Esophagus squamous epithelium (tissue), 5 donors: Measurements from ENCODE around the gene DEFB124. TPM values are rescaled to one million over a fixed set of nuclear protein-coding genes. Genes with fewer than 3 reads are reported as not detected.
A peak's percentile ranks its signal among the peaks of the same experiment; 100 is the strongest.
"Not testable (repeated sequence)": the region's sequence is repeated elsewhere in the genome, so short reads cannot be mapped to it uniquely, and the experiment has no call there.

Source experiments
- DNase-seq: peaks from one replicate; lab custom pipeline; 2025; lab: John Stamatoyannopoulos, UW
- H3K27ac ChIP-seq, 4 donors: fragments of 200-600 bp; sonication (generic); one replicate each; pipeline ENCODE4 v1.5.1; 2016 to 2019; ENCODE audit warnings: mild to moderate bottlenecking in 1 of 4
- H3K27me3 ChIP-seq, 4 donors: fragments of 200-600 bp; sonication (generic); 1 replicate in 3 of 4; 2 replicates in 1 of 4; pipeline versions ENCODE4 v1.5.1 to v1.6.0; 2017 to 2021; ENCODE audit warnings: antibody characterized with exemption in 1 of 4
- H3K36me3 ChIP-seq, 3 donors: fragments of 200-600 bp; sonication (generic); one replicate each; pipeline ENCODE4 v1.5.1; 2016 to 2019
- H3K4me1 ChIP-seq, 3 donors: fragments of 200-600 bp; sonication (generic); one replicate each; pipeline ENCODE4 v1.5.1; 2017 to 2019
- H3K4me3 ChIP-seq, 4 donors: fragments of 200-600 bp; sonication (generic); 1 replicate in 3 of 4; 2 replicates in 1 of 4; pipeline ENCODE4 v1.5.1; 2016 to 2019; ENCODE audit warnings: mild to moderate bottlenecking in 2 of 4, moderate library complexity in 1 of 4
- H3K9me3 ChIP-seq, 3 donors: fragments of 200-600 bp; sonication (generic); one replicate each; pipeline ENCODE4 v1.5.1; 2016 to 2019
- POLR2A ChIP-seq, 4 donors: fragments of 450-650 bp; IDR thresholded peaks; one replicate each; pipeline ENCODE4 v1.6.1; 2017; ENCODE audit warnings: antibody characterized with exemption in 4 of 4, mild to moderate bottlenecking in 4 of 4, moderate library complexity in 3 of 4
- WGBS, 2 donors: methylation state at CpG; one replicate each; pipeline ENCODE4 v1.1.5; 2018; 5-methylcytosine and 5-hydroxymethylcytosine counted together
- intact Hi-C: fragments of 100-400 bp; cut with DNase I; formaldehyde crosslinking; loops from one replicate; pipeline ENCODE4 v1.15.0; 2022
- total RNA-seq, 4 donors: library from RNA; depleted of rRNA; stranded (reverse); fragments of >200 nt; gene quantifications; one replicate each; pipeline ENCODE4 v1.1.0, GENCODE V29; 2016
- TF ChIP-seq, protein P1 (sequence below), 6 experiments: fragments of 450-650 bp in 4 of 6; fragments of 200-600 bp in 2 of 6; sonication (generic) in 2 of 6; IDR thresholded peaks; one replicate each; pipeline ENCODE4 v1.5.1; 2016 to 2019; ENCODE audit warnings: antibody characterized with exemption in 6 of 6, mild to moderate bottlenecking in 4 of 6, moderate library complexity in 4 of 6
- donor health status: DM: yes; HTN: yes; CAD: no.

DEFB124 gene
- total RNA-seq, 4 donors from 2014 or later: not detected

DNA sequence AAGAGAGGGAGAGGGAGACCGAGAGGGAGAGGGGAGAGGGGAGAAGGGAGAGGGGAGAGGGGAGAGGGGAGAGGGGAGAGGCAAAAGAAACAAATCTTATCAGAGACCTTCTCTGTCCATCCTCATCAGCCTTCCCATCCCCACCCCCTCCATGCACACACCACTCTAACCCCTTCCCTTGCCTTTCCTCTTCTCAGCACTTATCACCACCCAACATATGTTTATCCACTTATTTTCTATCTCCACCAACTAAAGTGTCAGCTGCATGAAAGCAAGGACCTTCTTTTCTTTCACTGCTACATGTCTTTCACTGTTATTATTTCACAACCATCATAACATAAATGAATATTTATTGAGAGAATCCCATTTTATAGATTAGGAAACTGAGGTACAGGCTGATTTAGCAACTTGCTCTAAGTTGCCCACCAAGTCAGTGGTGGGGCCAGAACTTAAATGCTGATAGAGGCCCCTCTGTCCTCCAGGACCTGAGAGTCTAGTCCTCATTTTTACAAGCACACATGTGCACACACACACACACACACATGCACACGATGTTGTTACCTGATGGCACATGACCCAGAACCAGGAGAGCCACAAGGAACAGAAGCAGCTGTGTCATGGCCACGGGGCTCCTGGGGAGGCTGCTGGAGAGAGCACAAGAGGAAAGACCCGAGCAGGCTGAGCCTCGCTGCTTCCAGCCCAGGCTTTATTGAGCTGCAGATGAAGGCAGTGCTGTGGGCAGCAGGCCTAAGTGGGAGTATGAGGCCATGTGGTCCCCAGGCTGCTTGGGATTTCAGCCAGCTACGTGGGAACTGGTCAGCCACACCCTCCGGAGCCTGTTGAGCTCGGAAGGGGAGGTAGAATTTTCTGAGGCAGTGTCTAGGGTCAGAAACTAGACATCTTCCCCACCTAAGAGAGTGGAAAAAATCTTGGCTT is 2.3 kb downstream of the DEFB124 start:
- no peaks in the 10 kb centered on the region for H3K36me3 ChIP-seq
- TF ChIP-seq, protein P1, sequence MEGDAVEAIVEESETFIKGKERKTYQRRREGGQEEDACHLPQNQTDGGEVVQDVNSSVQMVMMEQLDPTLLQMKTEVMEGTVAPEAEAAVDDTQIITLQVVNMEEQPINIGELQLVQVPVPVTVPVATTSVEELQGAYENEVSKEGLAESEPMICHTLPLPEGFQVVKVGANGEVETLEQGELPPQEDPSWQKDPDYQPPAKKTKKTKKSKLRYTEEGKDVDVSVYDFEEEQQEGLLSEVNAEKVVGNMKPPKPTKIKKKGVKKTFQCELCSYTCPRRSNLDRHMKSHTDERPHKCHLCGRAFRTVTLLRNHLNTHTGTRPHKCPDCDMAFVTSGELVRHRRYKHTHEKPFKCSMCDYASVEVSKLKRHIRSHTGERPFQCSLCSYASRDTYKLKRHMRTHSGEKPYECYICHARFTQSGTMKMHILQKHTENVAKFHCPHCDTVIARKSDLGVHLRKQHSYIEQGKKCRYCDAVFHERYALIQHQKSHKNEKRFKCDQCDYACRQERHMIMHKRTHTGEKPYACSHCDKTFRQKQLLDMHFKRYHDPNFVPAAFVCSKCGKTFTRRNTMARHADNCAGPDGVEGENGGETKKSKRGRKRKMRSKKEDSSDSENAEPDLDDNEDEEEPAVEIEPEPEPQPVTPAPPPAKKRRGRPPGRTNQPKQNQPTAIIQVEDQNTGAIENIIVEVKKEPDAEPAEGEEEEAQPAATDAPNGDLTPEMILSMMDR (IDR thresholded peaks at IDR 0.05): no peak
- no peak for TF ChIP-seq POLR2A (IDR thresholded peaks at IDR 0.05)
- intact Hi-C loops: no loop called here
- no peak for DNase-seq
- H3K4me1 ChIP-seq: peaks cover 7 to 26% (median 8%) of the 10 kb centered on the region in 3 donors
- WGBS, 2 donors: 55 to 71% methylated on average over 5 to 7 of the region's 8 CpGs
- peaks cover 0 to 30% (median 0%) of the 10 kb centered on the region in 4 donors for H3K27me3 ChIP-seq
- peak overlapping the region in 1 of 4 donors; percentile 14 for H3K27ac ChIP-seq
- H3K9me3 ChIP-seq: no peaks in the 10 kb centered on the region
- H3K4me3 ChIP-seq: no peak overlapping the region

GRCh38 chr20:31470946-31471345 is 4.0 kb downstream of the DEFB124 start:
- H3K36me3 ChIP-seq, H3K4me3 ChIP-seq, intact Hi-C loops, DNase-seq, H3K9me3 ChIP-seq, H3K27ac ChIP-seq: not testable (repeated sequence)
- WGBS, 2 donors: no CpG with 5 or more reads among the region's 33 CpGs
- Histone ChIP-seq H3K4me1 (peaks cover 7 to 23% (median 8%) of the 10 kb centered on the region in 3 donors), H3K27me3 (peaks cover 0 to 16% (median 0%) of the 10 kb centered on the region in 4 donors)

GRCh38 chr20:31454361-31454760 is 20.6 kb downstream of the DEFB124 start:
- Histone ChIP-seq H3K36me3 (no peaks in the 10 kb centered on the region), H3K9me3 (no peaks in the 10 kb centered on the region), H3K27me3 (peaks cover 0 to 15% (median 0%) of the 10 kb centered on the region in 4 donors), H3K27ac (no peak overlapping the region), H3K4me3 (no peak overlapping the region), H3K4me1 (no peaks in the 10 kb centered on the region)
- DNase-seq: no peak
- TF ChIP-seq, protein P1 (IDR thresholded peaks at IDR 0.05): no peak
- no peak for TF ChIP-seq POLR2A (IDR thresholded peaks at IDR 0.05)
- intact Hi-C loops: no loop called here
- WGBS, 2 donors: 92% methylated on average over 1 of the region's 1 CpG

DNA sequence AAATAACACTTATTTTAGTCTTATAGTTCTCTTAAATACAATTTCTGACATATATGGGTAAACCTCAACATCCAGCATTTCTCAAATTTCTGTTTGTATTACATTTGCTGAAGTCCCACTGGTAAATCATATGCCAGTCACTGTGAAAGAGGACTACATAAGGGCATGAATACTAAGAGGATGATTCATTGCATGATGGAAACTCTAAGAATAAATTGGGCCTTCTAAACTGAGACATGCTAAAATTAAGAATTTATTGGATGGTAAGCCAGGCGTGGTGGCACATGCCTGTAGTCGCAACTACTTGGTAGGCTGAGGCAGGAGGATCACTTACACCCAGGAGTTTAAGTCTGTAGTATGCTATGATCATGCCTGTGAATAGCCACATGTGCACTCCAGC is 22.4 kb downstream of the DEFB124 start:
- Histone ChIP-seq H3K9me3 (no peaks in the 10 kb centered on the region), H3K27me3 (peaks cover 0 to 2% (median 0%) of the 10 kb centered on the region in 4 donors), H3K27ac (no peak overlapping the region), H3K36me3 (no peaks in the 10 kb centered on the region), H3K4me1 (no peaks in the 10 kb centered on the region), H3K4me3 (no peak overlapping the region)
- WGBS, 2 donors: 57 to 65% methylated on average over 2 of the region's 2 CpGs
- DNase-seq: no peak
- intact Hi-C loops: no loop called here
- TF ChIP-seq, protein P1 (IDR thresholded peaks at IDR 0.05): no peak
- TF ChIP-seq POLR2A (IDR thresholded peaks at IDR 0.05): no peak

DNA sequence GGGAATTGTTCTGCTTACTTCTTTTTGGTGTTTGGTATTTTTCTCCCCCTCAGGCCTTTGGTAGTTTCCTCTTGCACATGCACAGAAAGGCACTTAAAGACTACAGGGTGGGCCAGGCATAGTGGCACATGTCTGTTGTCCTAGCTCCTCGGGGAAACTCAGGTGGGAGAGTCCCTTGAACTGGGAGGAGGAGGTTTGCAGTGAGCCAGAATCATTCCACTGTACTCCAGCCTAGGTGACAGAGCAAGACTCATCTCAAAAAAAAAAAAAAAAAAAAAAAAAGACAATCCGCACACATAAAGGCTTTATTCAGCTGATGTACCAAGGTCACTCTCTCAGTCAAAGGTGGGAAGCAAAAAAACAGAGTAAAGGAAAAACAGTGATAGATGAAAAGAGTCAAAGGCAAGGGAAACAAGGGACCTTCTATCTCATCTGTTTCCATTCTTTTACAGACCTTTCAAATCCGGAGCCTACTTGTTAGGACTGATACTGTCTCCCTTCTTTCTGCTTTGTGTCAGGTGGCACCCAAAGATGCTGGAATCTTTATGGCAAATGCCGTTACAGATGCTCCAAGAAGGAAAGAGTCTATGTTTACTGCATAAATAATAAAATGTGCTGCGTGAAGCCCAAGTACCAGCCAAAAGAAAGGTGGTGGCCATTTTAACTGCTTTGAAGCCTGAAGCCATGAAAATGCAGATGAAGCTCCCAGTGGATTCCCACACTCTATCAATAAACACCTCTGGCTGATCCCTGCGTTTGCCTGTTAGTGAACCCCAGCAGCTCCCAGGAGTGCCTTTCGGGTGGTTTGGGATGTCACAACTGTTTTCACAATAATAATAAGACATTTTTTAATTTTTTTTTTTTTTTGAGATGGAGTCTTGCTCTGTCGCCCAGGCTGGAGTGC is 25.2 kb downstream of the DEFB124 start:
- TF ChIP-seq, protein P1 (IDR thresholded peaks at IDR 0.05): no peak
- no peak for TF ChIP-seq POLR2A (IDR thresholded peaks at IDR 0.05)
- no peaks in the 10 kb centered on the region for H3K36me3 ChIP-seq
- no peak overlapping the region for H3K4me3 ChIP-seq
- H3K4me1 ChIP-seq: no peaks in the 10 kb centered on the region
- peaks cover 0 to 4% (median 0%) of the 10 kb centered on the region in 4 donors for H3K27me3 ChIP-seq
- no peaks in the 10 kb centered on the region for H3K9me3 ChIP-seq
- intact Hi-C loops: no loop called here
- no peak for DNase-seq
- no peak overlapping the region for H3K27ac ChIP-seq
- 70 to 76% methylated on average over 7 of the region's 8 CpGs for WGBS, 2 donors
